A673 (cell line): ENCODE results near the gene CDK14.

ENCODE experiments used
- EZH2 ChIP-seq: fragments of 200-600 bp; sonication (generic); IDR thresholded peaks from 2 replicates; pipeline ENCODE4 v1.6.1; 2017; ENCODE audit warnings: borderline replicate concordance, low read depth, mild to moderate bottlenecking, mixed read lengths, antibody characterized with exemption, low read length; ENCODE audit not compliant: poor library complexity, severe bottlenecking
- TF ChIP-seq, protein P1 (sequence below): fragments of 300-800, 200-600 bp; sonication (generic); conservative IDR thresholded peaks from 2 replicates; pipeline ENCODE4 v1.5.1; 2017; ENCODE audit warnings: low read depth, mild to moderate bottlenecking, antibody characterized with exemption, low read length, moderate library complexity, mixed read lengths

DNA sequence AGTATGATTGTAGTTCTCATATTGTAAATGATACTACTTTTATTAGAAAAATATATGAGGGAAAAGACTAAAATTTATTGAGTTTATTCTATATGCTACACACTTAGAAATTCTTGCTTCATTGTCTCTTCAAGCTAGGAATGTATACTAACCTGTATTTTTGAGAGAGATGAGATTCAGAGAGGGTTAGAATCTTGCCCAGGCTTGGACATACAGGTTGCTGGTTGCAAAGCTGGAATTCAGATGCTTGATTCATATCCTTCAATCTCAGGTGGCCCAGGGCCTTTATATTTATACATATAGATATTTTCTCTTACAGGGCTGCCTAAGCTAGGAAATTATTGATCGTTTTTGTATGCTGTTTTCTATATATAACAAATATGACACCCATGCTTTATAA is 324.2 kb downstream of the CDK14 start:
- TF ChIP-seq, protein P1, sequence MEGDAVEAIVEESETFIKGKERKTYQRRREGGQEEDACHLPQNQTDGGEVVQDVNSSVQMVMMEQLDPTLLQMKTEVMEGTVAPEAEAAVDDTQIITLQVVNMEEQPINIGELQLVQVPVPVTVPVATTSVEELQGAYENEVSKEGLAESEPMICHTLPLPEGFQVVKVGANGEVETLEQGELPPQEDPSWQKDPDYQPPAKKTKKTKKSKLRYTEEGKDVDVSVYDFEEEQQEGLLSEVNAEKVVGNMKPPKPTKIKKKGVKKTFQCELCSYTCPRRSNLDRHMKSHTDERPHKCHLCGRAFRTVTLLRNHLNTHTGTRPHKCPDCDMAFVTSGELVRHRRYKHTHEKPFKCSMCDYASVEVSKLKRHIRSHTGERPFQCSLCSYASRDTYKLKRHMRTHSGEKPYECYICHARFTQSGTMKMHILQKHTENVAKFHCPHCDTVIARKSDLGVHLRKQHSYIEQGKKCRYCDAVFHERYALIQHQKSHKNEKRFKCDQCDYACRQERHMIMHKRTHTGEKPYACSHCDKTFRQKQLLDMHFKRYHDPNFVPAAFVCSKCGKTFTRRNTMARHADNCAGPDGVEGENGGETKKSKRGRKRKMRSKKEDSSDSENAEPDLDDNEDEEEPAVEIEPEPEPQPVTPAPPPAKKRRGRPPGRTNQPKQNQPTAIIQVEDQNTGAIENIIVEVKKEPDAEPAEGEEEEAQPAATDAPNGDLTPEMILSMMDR = no peak
- no peak for TF ChIP-seq EZH2
